Activated CD4-positive, alpha-beta T cell treated with anti-CD3 and anti-CD28 coated beads, Interleukin-2, Interleukin-4, amounts not matched to agents 100 ng/mL and 50 ng/mL, durations not matched to agents 16 hours and 8 hours (primary cell): ENCODE measurements around the gene KCNMB2.

ENCODE experiments used
- DNase-seq: peaks from one replicate; pipeline ENCODE4 v3.0.0-alpha.2; 2020; ENCODE audit warnings: low spot score

KCNMB2 gene

DNA sequence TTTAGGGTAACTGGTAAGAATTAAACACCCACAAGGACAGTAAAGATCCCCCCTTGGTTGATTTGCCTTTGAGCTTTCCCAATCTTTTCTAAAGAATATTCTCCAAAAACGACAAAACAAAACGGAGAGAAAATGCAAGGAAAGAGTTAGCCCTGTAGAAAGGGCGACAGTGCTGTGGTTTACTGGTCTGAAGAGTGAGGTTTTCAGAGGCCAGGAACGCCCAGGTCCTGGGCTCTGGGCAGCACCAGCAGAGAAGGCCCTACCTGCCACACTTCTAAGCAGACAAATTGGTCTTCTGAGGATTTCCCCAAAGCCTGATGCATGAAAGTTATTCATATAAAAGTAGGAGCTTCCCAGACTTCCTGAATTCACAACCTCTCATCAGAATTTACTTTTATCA lies 119.3 kb downstream of the KCNMB2 start:
- DNase-seq = no peak

GRCh38 chr3:178658694-178659325 lies 122.6 kb downstream of the KCNMB2 start:
- no peak for DNase-seq

DNA sequence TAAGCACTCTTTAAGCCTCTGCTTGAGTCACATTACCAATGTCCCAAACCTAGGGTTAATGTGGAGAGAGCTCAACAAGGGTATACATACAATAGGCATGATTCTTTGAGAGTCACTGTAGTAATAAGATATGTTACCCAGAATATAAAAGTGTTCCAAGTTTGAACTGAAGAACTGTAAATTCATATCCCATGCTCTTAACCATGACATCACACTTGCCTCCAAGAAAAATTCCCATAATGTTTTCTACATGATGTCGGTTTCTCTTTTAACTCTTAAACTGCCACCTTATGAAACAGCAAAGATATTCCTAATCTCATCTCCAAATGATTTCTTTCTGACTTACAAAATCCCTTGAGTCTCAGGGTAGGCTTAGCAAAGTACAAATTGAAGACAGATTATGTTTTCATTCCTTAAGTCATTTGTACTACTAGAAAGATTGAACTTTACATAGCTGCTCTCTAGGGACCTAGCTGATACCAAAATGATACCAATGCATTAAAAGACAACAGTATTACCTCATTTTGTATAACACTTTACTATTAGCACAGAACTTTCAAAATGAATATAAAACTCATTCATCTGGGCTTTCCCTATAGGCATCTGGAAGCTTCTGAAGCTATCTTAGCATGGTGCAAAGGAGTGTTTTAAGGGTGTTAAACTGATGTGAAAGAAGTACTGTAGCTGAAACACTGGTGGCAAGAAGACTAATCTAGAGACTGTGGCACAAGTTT lies 127.1 kb downstream of the KCNMB2 start:
- DNase-seq = no peak

- no peak for DNase-seq
Measured at GRCh38 chr3:178665747-178666146, 129.5 kb downstream of the KCNMB2 start.

DNA sequence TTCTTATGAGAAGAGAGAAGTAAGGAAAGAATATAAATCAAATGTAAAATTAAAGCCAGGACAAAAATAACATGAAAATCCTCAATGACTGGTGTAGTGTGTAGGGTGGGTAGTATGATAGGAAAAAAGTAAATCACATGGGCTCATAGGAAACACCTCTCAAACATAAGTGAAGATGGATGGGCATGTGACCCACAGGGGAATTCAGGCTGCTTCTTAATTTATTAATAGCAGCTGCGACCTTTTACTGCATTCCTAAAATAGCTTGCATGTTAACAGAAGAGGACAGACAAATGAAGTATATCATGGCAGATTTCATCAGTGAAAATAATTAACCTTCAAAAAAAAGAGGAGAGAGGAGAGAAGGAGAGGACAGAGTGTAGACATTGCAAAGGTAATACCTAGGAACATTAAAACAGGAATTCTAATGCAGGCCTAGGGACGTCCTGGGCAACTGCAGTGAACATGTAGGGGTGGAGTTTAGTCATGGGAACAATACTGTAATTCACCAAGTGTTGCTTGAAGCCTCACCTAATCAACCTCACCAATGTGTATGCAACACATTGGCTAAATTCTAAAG lies 132.9 kb downstream of the KCNMB2 start:
- DNase-seq = no peak

GRCh38 chr3:178669758-178670157 lies 133.5 kb downstream of the KCNMB2 start:
- DNase-seq = no peak

- DNase-seq = no peak
Measured at GRCh38 chr3:178671377-178671776, 135.1 kb downstream of the KCNMB2 start.

DNA sequence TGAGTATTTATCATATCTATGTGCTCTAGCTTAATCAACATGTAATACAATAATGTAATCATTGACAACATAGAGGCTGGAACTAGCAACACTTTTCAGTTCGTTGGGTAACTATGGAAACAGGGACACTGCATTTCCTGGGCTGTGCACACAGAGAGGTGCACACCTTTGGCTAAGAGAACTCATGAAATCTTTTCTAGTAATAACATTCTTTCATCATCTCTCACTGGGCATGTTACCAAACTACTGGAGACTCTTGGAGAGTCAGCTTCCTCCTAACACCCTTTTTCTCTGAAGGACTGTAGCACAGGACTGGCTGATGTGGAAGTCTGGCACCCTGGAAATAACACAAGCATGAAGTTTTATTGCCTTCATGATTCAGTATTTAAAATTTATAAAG lies 135.6 kb downstream of the KCNMB2 start:
- no peak for DNase-seq

DNA sequence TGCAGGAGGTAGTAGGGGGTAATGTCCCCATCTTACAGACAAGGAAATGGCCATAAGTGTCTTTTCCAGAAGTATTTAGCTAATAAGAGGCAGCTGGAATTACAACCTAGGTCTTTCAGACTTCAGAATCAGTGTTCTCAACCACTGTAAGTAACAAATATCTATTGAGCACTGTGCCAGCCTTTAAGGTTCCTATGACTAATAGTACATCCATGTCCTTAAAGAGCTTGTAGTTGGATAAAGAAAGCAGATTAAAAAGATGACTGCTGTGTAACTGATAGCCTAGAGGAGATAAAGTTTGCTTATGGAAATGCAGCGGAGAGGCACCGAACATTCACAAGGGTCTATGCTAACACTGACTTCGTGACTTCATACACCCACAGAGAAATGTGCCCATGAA lies 136.0 kb downstream of the KCNMB2 start:
- DNase-seq = no peak

- DNase-seq = no peak
Measured at GRCh38 chr3:178673529-178673928, 137.3 kb downstream of the KCNMB2 start.

- DNase-seq = no peak
Measured at GRCh38 chr3:178676077-178676476, 139.8 kb downstream of the KCNMB2 start.

DNA sequence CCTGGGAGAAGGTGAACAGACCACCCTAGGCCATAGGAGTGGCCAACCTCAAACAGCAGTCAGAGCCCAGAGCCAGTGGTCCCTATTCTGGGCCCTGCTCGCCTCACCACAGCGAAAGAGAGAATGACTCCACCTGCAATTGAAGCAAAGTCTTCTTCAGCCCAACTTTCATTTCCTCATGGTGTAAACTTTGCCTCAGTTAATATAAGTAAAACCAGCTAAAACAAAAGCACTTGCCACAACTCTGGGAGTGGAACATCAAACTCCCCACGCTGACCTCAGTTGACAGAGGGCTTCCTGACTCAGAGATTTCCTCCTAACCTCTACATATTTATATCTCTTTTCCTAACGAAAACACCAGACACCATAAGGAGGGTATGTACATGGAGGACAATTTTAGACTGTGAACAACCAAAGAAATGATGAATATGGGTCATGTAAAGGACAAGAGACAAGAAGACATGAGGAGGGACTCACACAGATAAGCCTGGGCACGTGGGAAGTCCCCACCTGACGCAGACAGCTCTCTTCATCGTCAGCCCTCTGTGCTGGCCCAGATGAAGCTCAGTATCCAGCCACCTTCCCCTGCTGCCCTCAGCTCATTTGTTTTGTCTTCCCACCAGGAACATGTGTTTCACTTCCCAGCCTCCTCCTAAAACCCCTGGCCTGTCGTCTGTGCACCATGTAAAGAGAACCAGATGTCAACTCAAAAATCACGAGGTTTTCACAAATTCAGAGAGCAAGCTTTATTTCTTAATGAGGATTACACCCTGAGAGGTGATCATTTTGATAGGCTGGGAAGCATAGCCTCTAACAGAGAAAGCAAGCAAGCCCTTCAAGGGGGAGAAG lies 140.9 kb downstream of the KCNMB2 start:
- DNase-seq = no peak

- DNase-seq = no peak
Measured at GRCh38 chr3:178677961-178678360, 141.7 kb downstream of the KCNMB2 start.

DNA sequence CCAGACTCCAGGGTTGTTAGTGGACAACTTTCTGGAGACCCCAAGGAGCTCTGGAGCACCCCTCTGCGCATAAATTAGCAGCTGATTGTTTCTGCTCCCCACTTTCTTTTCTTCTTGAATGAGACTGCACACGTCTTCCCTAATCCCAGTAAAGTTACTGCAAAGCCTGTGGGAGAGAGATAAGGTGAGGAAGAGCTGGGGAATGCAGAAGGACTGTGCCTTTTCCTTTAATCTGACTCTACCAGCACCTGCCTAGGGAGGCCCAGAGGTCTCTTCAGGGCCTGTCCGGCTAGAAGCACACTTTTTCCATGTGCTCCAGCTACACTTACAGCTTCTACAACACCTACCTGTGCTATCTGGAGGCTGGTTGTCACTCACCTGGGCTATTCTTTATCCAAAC lies 143.8 kb downstream of the KCNMB2 start:
- DNase-seq = no peak

GRCh38 chr3:178680489-178680888 lies 144.3 kb downstream of the KCNMB2 start:
- DNase-seq = no peak

DNA sequence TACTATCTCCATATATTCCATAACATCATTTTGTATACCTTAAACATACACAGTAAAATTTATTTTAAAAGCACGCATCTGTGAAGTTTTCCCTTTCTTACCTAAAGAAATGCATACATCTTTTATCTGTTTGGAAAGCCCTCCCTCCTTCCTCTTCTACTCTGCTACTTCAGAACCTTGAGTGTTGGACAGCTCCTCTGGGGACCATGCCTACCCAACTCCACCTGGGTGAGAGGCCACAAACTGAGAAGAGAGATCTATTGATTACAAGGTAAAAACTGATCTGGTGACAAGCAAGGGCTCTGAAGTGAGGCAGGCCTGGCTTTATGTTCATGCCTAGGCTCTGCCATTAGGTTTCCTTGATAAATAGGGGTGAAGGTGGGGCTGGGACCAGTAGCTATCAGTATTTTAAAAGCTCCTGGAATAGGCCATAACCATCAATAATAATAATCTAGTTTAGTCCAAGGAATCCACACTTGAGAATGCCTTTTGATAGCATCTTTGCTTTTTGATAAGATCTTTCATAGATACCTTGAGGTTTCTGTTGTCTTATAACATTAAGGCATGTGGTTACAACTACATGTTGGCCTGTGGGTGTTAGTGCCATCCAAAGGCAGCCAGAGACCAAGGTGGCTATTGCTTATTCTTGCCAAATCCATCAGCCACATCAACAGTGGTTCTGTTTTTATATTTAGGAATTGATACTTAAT lies 148.8 kb downstream of the KCNMB2 start:
- DNase-seq = no peak

DNA sequence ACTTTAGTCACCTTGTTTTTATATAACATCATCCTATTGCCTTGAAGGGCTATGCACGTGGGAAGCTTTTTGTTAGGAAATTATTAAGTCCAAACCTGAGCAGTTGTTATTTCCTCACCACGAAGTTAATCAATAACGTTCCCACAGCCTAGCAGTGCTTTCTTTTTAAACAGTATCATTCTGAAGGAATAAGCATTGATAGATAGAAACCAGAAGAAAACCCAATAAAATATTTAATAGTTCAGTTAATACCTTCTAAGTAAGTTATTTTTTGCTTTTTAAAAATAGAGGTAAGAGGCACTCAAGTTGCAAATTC lies 149.3 kb downstream of the KCNMB2 start:
- DNase-seq = no peak

- DNase-seq = no peak
Measured at GRCh38 chr3:178686826-178687225, 150.6 kb downstream of the KCNMB2 start.

DNA sequence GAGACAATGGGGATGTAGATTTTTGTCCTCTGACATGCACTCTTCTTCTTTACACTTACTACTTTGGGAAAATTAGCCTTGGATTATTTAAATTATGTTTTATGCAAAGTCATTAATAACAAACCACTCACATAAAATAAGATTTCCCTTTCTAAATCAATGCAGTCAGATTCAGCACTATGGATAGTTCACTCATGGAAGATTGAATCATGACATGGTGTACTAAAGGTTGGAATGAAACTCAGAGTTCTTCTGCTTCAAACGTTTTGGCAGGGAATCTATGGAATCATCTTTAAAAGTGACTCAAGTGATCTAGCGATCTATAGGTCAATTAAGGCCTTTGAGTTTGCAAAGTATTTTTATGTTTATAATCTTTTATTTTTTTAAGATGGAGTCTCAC lies 154.3 kb downstream of the KCNMB2 start:
- DNase-seq = no peak

DNA sequence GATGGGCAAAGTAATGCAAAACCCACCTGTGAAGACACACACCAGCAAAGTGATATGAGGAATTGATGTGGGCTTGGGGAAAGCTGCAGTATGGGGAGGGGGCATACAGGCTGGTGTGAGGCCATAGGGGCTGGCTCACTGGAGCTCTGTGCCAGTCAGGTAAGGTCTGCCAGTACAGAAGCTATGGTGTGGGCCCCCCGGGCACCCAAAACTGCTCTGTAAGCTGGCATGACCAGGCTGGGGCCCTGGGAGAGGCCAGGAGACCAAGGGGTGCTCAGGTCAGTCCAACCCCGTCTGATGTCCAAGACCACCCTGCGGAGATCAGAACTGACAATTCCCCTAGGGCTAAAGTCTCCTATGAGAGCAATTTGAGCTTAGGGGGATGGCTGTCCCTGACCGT lies 163.1 kb downstream of the KCNMB2 start:
- DNase-seq = no peak

GRCh38 chr3:178699810-178700209 lies 163.6 kb downstream of the KCNMB2 start:
- DNase-seq = no peak

DNA sequence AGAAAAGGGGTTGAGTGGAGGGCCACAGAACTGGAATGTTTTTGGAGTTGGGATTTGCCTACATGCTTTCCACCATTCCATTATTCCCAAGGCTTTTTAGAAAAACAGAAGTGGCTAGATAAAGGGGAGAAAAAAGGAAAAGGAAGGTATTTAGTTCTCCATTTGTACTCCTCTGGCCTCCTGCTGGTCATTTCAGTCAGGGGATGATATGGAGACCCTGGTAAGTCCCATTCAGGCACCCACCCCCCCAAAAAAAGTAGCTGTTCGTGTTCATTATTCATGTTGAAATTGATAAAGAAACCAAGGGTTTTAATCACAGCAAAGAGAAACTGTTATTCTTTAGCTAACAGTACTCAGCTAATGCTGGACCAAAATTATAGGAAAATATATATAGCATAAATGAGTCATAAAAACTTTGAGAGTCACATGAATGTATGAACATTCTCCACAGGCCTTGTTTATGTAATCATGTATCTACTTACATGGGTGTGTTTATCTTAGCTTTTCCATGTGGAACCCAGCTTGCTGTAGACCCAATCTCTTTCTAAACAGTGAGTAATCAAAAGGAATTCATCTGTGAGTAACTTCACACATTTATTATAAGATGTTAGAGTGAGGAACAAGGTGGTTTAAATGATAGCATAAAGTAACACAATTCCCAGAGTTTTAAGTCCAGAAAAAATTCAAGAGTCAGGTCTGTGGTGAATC lies 167.2 kb downstream of the KCNMB2 start:
- DNase-seq = no peak
